H1 (cell line): ENCODE results near the gene NUB1. TPM values are rescaled to one million over a fixed set of nuclear protein-coding genes. Genes with fewer than 3 reads are reported as not detected.

Source experiments
- CTCF ChIA-PET: fragments of 300-600 bp; sonication (Branson Sonifier 250); formaldehyde crosslinking; loops from one replicate; lab custom pipeline; 2021; ENCODE audit not compliant: partially characterized antibody; lab: Charles Lee
- POLR2A ChIA-PET: fragments of 300-600 bp; sonication (Branson Sonifier 250); formaldehyde crosslinking; loops from one replicate; lab custom pipeline; 2021; ENCODE audit warnings: inconsistent platforms; ENCODE audit not compliant: partially characterized antibody; lab: Charles Lee
- DNase-seq, 2 experiments: peaks; one replicate each; pipeline versions ENCODE4 v3.0.0 to v3.0.0-alpha.2; 2010 to 2022; ENCODE audit warnings: low spot score in 2 of 2, low read depth in 1 of 2, mixed read lengths in 1 of 2
- FAIRE-seq: peaks from 2 replicates; lab custom pipeline; 2011; peaks lifted over from hg19 to GRCh38; lab: Jason Lieb, UNC
- H2AFZ ChIP-seq: 2 replicates; pipeline ENCODE4 v1.8.1; 2012; ENCODE audit warnings: low read length, inconsistent platforms
- H2AK5ac ChIP-seq: 2 replicates; pipeline ENCODE4 v1.6.1; 2013; ENCODE audit warnings: low read depth, low read length
- H2BK120ac ChIP-seq: replicated peaks from 2 replicates; pipeline ENCODE3; 2013; ENCODE audit warnings: low read depth, low read length, inconsistent platforms
- H2BK12ac ChIP-seq: 2 replicates; pipeline ENCODE4 v1.6.1; 2013; ENCODE audit warnings: low read depth, low read length
- H2BK15ac ChIP-seq: 2 replicates; pipeline ENCODE4 v1.6.1; 2013; ENCODE audit warnings: low read length
- H2BK20ac ChIP-seq: 2 replicates; pipeline ENCODE4 v1.6.1; 2013; ENCODE audit warnings: low read length
- H2BK5ac ChIP-seq: 2 replicates; pipeline ENCODE4 v1.6.1; 2013; ENCODE audit warnings: low read depth, low read length
- H3K14ac ChIP-seq: 2 replicates; pipeline ENCODE4 v1.6.1; 2013; ENCODE audit warnings: inconsistent platforms; ENCODE audit not compliant: insufficient read length
- H3K18ac ChIP-seq: 2 replicates; pipeline ENCODE4 v1.6.1; 2013; ENCODE audit warnings: low read length; ENCODE audit errors: extremely low read depth
- H3K23ac ChIP-seq: 2 replicates; pipeline ENCODE4 v1.6.1; 2013; ENCODE audit warnings: inconsistent platforms; ENCODE audit not compliant: insufficient read length
- H3K23me2 ChIP-seq: 2 replicates; pipeline ENCODE4 v1.6.1; 2013; ENCODE audit warnings: low read depth, low read length
- H3K27ac ChIP-seq: 2 replicates; pipeline ENCODE4 v1.6.1; 2011; ENCODE audit warnings: low read depth, low read length, inconsistent platforms
- H3K27me3 ChIP-seq, 4 experiments: replicated peaks in 1 of 4; 1 replicate in 1 of 4; 2 replicates in 3 of 4; pipeline versions ENCODE4 v1.6.1 to v1.8.1; 2011 to 2013; ENCODE audit warnings: low read length in 3 of 4, mild to moderate bottlenecking in 3 of 4, inconsistent platforms in 2 of 4, mixed read lengths in 2 of 4, moderate library complexity in 1 of 4; ENCODE audit not compliant: control insufficient read depth in 3 of 4, insufficient read depth in 3 of 4; ENCODE audit errors: extremely low read depth in 1 of 4
- H3K36me3 ChIP-seq, 4 experiments: 2 replicates each; pipeline versions ENCODE4 v1.6.1 to v1.8.1; 2011 to 2013; ENCODE audit warnings: mild to moderate bottlenecking in 4 of 4, low read length in 3 of 4, moderate library complexity in 2 of 4, control low read depth in 1 of 4, inconsistent platforms in 1 of 4; ENCODE audit not compliant: insufficient read depth in 4 of 4, control insufficient read depth in 2 of 4
- H3K4ac ChIP-seq: replicated peaks from 2 replicates; pipeline ENCODE3; 2013; ENCODE audit warnings: low read length, low read depth, mixed read lengths, inconsistent platforms; ENCODE audit not compliant: insufficient read length
- H3K4me1 ChIP-seq, 4 experiments: replicated peaks in 1 of 4; 1 replicate in 1 of 4; 2 replicates in 3 of 4; pipeline versions ENCODE4 v1.6.1 to v1.8.1; 2011 to 2013; ENCODE audit warnings: low read length in 3 of 4, inconsistent platforms in 2 of 4, mixed read lengths in 1 of 4; ENCODE audit not compliant: insufficient read depth in 4 of 4, control insufficient read depth in 3 of 4
- H3K4me2 ChIP-seq, 2 experiments: 2 replicates each; pipeline versions ENCODE4 v1.6.1 to v1.8.1; 2011 to 2013; ENCODE audit warnings: low read depth in 2 of 2, low read length in 2 of 2, control low read depth in 1 of 2, inconsistent platforms in 1 of 2, mild to moderate bottlenecking in 1 of 2; ENCODE audit not compliant: insufficient read depth in 1 of 2
- H3K4me3 ChIP-seq, 4 experiments: fragments of 200-600, 300-600 bp in 1 of 4; sonication (generic), shearing (Covaris generic), sonication (Bioruptor Twin) in 1 of 4; 2 replicates each; pipeline versions ENCODE4 v1.5.1 to v1.8.1; 2011 to 2016; ENCODE audit warnings: low read length in 4 of 4, low read depth in 3 of 4, control low read depth in 2 of 4, inconsistent platforms in 2 of 4, mild to moderate bottlenecking in 2 of 4, mixed read lengths in 1 of 4, moderate library complexity in 1 of 4; ENCODE audit not compliant: insufficient read depth in 2 of 4; ENCODE audit errors: extremely low read depth in 1 of 4
- H3K56ac ChIP-seq: replicated peaks from 2 replicates; pipeline ENCODE3; 2013; ENCODE audit warnings: low read depth, mild to moderate bottlenecking, mixed read lengths, low read length, inconsistent platforms; ENCODE audit not compliant: insufficient read length
- H3K79me1 ChIP-seq: 2 replicates; pipeline ENCODE4 v1.6.1; 2013; ENCODE audit warnings: low read depth, low read length, control low read depth
- H3K79me2 ChIP-seq, 2 experiments: 2 replicates each; pipeline versions ENCODE4 v1.6.1 to v1.8.1; 2012 to 2013; ENCODE audit warnings: low read length in 2 of 2, mild to moderate bottlenecking in 2 of 2, inconsistent platforms in 1 of 2; ENCODE audit not compliant: insufficient read depth in 2 of 2, control insufficient read depth in 1 of 2
- H3K9ac ChIP-seq, 4 experiments: replicated peaks in 1 of 4; 1 replicate in 1 of 4; 2 replicates in 3 of 4; pipeline versions ENCODE4 v1.6.1 to v1.8.1; 2011 to 2013; ENCODE audit warnings: low read depth in 3 of 4, low read length in 3 of 4, control low read depth in 2 of 4, mild to moderate bottlenecking in 2 of 4, moderate library complexity in 2 of 4, inconsistent platforms in 1 of 4; ENCODE audit errors: extremely low read depth in 1 of 4
- H3K9me3 ChIP-seq, 2 experiments: 2 replicates each; pipeline versions ENCODE4 v1.6.1 to v1.8.1; 2012 to 2013; ENCODE audit warnings: mild to moderate bottlenecking in 2 of 2, moderate library complexity in 2 of 2, control low read depth in 1 of 2, inconsistent platforms in 1 of 2, low read depth in 1 of 2, low read length in 1 of 2, mixed read lengths in 1 of 2; ENCODE audit not compliant: insufficient read depth in 2 of 2
- H4K20me1 ChIP-seq, 2 experiments: replicated peaks in 1 of 2; 2 replicates each; pipeline versions ENCODE3 to v1.8.1; 2011 to 2013; ENCODE audit warnings: inconsistent platforms in 2 of 2, low read length in 2 of 2, mild to moderate bottlenecking in 1 of 2; ENCODE audit not compliant: insufficient read depth in 2 of 2, control insufficient read depth in 1 of 2
- H4K5ac ChIP-seq: 2 replicates; pipeline ENCODE4 v1.6.1; 2013; ENCODE audit warnings: low read length, low read depth, mixed read lengths, inconsistent platforms; ENCODE audit not compliant: insufficient read length
- H4K8ac ChIP-seq: 2 replicates; pipeline ENCODE4 v1.8.0; 2013; ENCODE audit warnings: mild to moderate bottlenecking, moderate library complexity, low read length, inconsistent platforms; ENCODE audit not compliant: insufficient read depth; ENCODE audit errors: extremely low read depth
- H4K91ac ChIP-seq: replicated peaks from 2 replicates; pipeline ENCODE3; 2013; ENCODE audit warnings: low read length, mixed read lengths, inconsistent platforms; ENCODE audit not compliant: insufficient read length
- EZH2 ChIP-seq: fragments of 200-600 bp; sonication (generic); IDR thresholded peaks from 2 replicates; pipeline ENCODE4 v1.7.1; 2012; ENCODE audit warnings: low read depth, mild to moderate bottlenecking, moderate library complexity, low read length, inconsistent platforms; ENCODE audit not compliant: severe bottlenecking
- JUN ChIP-seq: IDR thresholded peaks from 2 replicates; pipeline ENCODE4 v1.6.1; 2011; ENCODE audit warnings: low read depth, mild to moderate bottlenecking, improper control_type of control experiment, low read length
- SIN3A ChIP-seq, 2 experiments: IDR thresholded peaks in 1 of 2; conservative IDR thresholded peaks in 1 of 2; 2 replicates each; pipeline ENCODE4 v1.6.1; 2011 to 2012; ENCODE audit warnings: low read length in 2 of 2, improper control_type of control experiment in 1 of 2, low read depth in 1 of 2, mild to moderate bottlenecking in 1 of 2
- TCF12 ChIP-seq: IDR thresholded peaks from 2 replicates; pipeline ENCODE4 v1.6.1; 2011; ENCODE audit warnings: low read depth, mild to moderate bottlenecking, low read length
- TEAD4 ChIP-seq: IDR thresholded peaks from 2 replicates; pipeline ENCODE4 v1.6.1; 2012; ENCODE audit warnings: low read depth, low read length, inconsistent platforms, mixed read lengths
- WGBS, 2 experiments: shearing (Covaris generic) in 1 of 2; methylation state at CpG; one replicate each; pipeline versions ENCODE4 v1.1.6 to v1.1.7; 2013 to 2015; ENCODE audit warnings: low lambda C conversion rate in 2 of 2, mixed read lengths in 2 of 2, inconsistent platforms in 1 of 2, low coverage in 1 of 2, missing lambda C conversion rate in 1 of 2; ENCODE audit not compliant: insufficient replicate concordance in 2 of 2, insufficient coverage in 1 of 2, insufficient read length in 1 of 2; ENCODE audit errors: extremely low coverage in 1 of 2, missing lambda C conversion rate in 1 of 2; 5-methylcytosine and 5-hydroxymethylcytosine counted together
- polyA plus RNA-seq, 7 experiments: library from polyadenylated mRNA; depleted of rRNA in 3 of 7; stranded (reverse) in 5 of 7; unstranded in 2 of 7; fragments of >200 nt in 5 of 7; fragments of 200-250 nt in 2 of 7; gene quantifications; 1 replicate in 5 of 7; 2 replicates in 1 of 7; 4 replicates in 1 of 7; pipeline versions ENCODE4 v1.2.1 to v1.2.3, GENCODE V29; 2011 to 2013; ENCODE audit warnings: missing spikeins in 2 of 7, mixed read lengths in 2 of 7
- total RNA-seq: library from RNA; stranded (reverse); fragmentation: NEBNext Ultra II Directional; extraction: Animal tissue kit (Norgen Biotek cat#: 25700); gene quantifications from 2 replicates; pipeline ENCODE4 v1.2.1, GENCODE V29; 2021
- TF ChIP-seq, protein P1 (sequence below): IDR thresholded peaks from 2 replicates; pipeline ENCODE4 v1.6.1; 2011; ENCODE audit warnings: low read depth, mild to moderate bottlenecking, low read length; ENCODE audit not compliant: insufficient read depth

The NUB1 gene
- total and polyA plus RNA-seq, 2 of the 8 experiments (the other 6 are each of a cell fraction or from before 2014, with no cell fraction given) = 22.1 to 43.5 TPM

DNA sequence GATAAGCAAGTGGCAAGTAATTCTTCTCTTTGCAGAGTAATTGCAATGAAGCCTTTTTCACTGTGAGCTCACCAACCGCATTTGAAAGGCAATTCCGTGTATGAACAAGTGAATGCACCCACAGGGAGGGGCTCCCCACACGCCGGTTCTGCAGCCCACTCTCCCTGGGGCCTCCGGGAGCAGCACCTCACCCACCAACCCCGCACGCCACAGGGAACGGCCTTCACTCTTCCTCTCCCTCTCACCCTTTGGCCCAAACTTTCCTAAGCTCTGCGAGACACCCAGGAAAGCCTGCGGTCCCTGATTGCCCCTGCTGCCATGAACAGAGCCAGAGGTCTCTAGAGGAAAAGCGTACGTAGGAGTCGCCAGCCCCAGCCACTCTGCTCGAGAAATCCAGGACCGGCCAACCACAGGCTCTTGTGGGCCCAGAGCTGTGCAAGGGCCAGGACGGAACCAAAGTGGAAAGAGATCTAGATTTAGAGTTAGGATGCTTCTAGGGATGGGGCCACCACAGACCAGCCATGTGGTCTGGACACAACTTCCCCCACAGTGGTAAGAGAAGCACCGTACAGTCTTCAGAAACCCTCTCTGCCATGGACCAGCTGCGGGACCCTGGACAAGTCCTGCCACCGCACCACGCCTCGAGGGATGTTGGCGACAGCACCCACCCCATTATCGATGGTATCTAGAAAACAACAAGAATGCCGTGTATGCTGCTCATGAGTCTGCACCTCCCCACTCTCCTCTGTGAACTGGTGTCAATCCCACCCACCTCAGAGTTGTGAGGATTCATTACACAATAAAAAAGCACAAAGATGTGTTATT lies 64.7 kb downstream of the NUB1 start:
- ChIA-PET CTCF (interaction anchor here (0.7 to 2.7 kb wide), 3 partner anchors 10 to 42 kb away, joined by 3 to 15 read pairs (median 5); no protein-coding TSS in a partner anchor), POLR2A (interaction anchor here (0.6 to 2.3 kb wide), 3 partner anchors 19 to 112 kb away, joined by 3 to 5 read pairs (median 3); no protein-coding TSS in a partner anchor)
- no peak overlapping the region for H2BK5ac ChIP-seq
- H3K56ac ChIP-seq = no peak overlapping the region
- no peak overlapping the region for H3K27ac ChIP-seq
- no peak overlapping the region for H4K91ac ChIP-seq
- no peak overlapping the region for H2BK20ac ChIP-seq
- H2AK5ac ChIP-seq = no peak overlapping the region
- no peak overlapping the region for H2AFZ ChIP-seq
- no peaks in the 10 kb centered on the region for H3K79me2 ChIP-seq
- TF ChIP-seq, protein P1, sequence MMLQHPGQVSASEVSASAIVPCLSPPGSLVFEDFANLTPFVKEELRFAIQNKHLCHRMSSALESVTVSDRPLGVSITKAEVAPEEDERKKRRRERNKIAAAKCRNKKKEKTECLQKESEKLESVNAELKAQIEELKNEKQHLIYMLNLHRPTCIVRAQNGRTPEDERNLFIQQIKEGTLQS = no peak
- TF ChIP-seq TEAD4 (no peak), TCF12 (no peak), SIN3A (conservative IDR thresholded peaks at IDR 0.05 in 1 of 2, IDR thresholded peaks at IDR 0.05 in 1 of 2; ENCODE audit: low read depth in 1 of 2, low read length in 2 of 2) (no peak), JUN (no peak), EZH2 (no peak)
- H3K23ac ChIP-seq = no peak overlapping the region
- H2BK120ac ChIP-seq = no peak overlapping the region
- no peak for FAIRE-seq
- H3K9me3 ChIP-seq = no peaks in the 10 kb centered on the region
- H3K36me3 ChIP-seq = no peaks in the 10 kb centered on the region; a peak in 1 of 8 replicates
- WGBS, 2 experiments = 91% methylated on average over 23 of the region's 24 CpGs; no CpG with 5 or more reads in 1 of the 2 experiments
- no peak overlapping the region for H4K5ac ChIP-seq
- peaks cover 0 to 19% (median 12%) of the 10 kb centered on the region in 4 experiments; a peak in 4 of 7 replicates for H3K27me3 ChIP-seq
- no peak overlapping the region for H2BK15ac ChIP-seq
- H2BK12ac ChIP-seq = no peak overlapping the region
- DNase-seq = no peak
- no peak overlapping the region for H3K4me2 ChIP-seq
- peaks cover 0 to 18% (median 12%) of the 10 kb centered on the region in 4 experiments; a peak in 6 of 7 replicates for H3K4me1 ChIP-seq
- H3K4ac ChIP-seq = no peak overlapping the region
- no peak overlapping the region for H4K8ac ChIP-seq
- H3K18ac ChIP-seq = no peak overlapping the region
- peaks cover 21% of the 10 kb centered on the region for H3K23me2 ChIP-seq
- H3K9ac ChIP-seq = no peak overlapping the region
- H3K79me1 ChIP-seq = no peaks in the 10 kb centered on the region; the same call in 1 of the 2 replicates
- H3K4me3 ChIP-seq = no peak overlapping the region
- peaks cover 0 to 2% of the 10 kb centered on the region in 2 experiments for H4K20me1 ChIP-seq
- no peak overlapping the region for H3K14ac ChIP-seq
